Kidney (tissue), 14 donors: ENCODE results near the gene ECSIT. TPM values are rescaled to one million over a fixed set of nuclear protein-coding genes. Genes with fewer than 3 reads are reported as not detected.

ENCODE experiments used
- DNase-seq, 5 donors: peaks; one replicate each; pipeline ENCODE4 v3.0.0-alpha.2; 2013 to 2020
- FAIRE-seq: peaks from 2 replicates; lab custom pipeline; 2012; peaks lifted over from hg19 to GRCh38; lab: Jason Lieb, UNC
- H3K27ac ChIP-seq, 2 donors: one replicate each; pipeline ENCODE4 v1.7.0; 2013; ENCODE audit warnings: low read depth in 2 of 2, low read length in 2 of 2, inconsistent platforms in 1 of 2
- H3K27me3 ChIP-seq: one replicate; pipeline ENCODE4 v1.7.1; 2013; ENCODE audit warnings: low read length, inconsistent platforms; ENCODE audit not compliant: control insufficient read depth, insufficient read depth
- H3K36me3 ChIP-seq, 3 donors: one replicate each; pipeline versions ENCODE4 v1.7.0 to v1.7.1; 2013; ENCODE audit warnings: low read length in 3 of 3, control low read depth in 1 of 3, inconsistent platforms in 1 of 3; ENCODE audit not compliant: insufficient read depth in 3 of 3, control insufficient read depth in 2 of 3
- H3K4me1 ChIP-seq, 3 donors: one replicate each; pipeline versions ENCODE4 v1.7.0 to v1.7.1; 2013; ENCODE audit warnings: low read length in 3 of 3, inconsistent platforms in 1 of 3, low read depth in 1 of 3; ENCODE audit not compliant: control insufficient read depth in 2 of 3, insufficient read depth in 2 of 3
- H3K4me3 ChIP-seq, 3 donors: one replicate each; pipeline versions ENCODE4 v1.7.0 to v1.8.1; 2013; ENCODE audit warnings: low read length in 3 of 3, control low read depth in 1 of 3, inconsistent platforms in 1 of 3
- H3K9ac ChIP-seq, 3 donors: one replicate each; pipeline versions ENCODE4 v1.7.0 to v1.7.1; 2013; ENCODE audit warnings: low read length in 3 of 3, control low read depth in 1 of 3, inconsistent platforms in 1 of 3
- H3K9me3 ChIP-seq, 3 donors: one replicate each; pipeline versions ENCODE4 v1.7.0 to v1.7.1; 2013; ENCODE audit warnings: low read length in 3 of 3, control low read depth in 1 of 3, inconsistent platforms in 1 of 3; ENCODE audit not compliant: control insufficient read depth in 2 of 3, insufficient read depth in 1 of 3
- intact Hi-C: fragments of 100-400 bp; cut with DNase I; formaldehyde crosslinking; loops from one replicate; pipeline ENCODE4 v1.11.1; 2022
- polyA plus RNA-seq: library from polyadenylated mRNA; stranded (reverse); fragments of 350-450 nt; fragmentation: Illumina TruSeq; extraction: RNeasy Lipid Tissue Mini Kit (QIAGEN cat#74804); gene quantifications from one replicate; pipeline ENCODE4 v1.2.3, GENCODE V29; 2014; ENCODE audit warnings: low read depth, low replicate concordance; ENCODE audit not compliant: insufficient read depth
- total RNA-seq: library from RNA; stranded (reverse); fragmentation: NEBNext Ultra II Directional; extraction: Animal tissue kit (Norgen Biotek cat#: 25700); gene quantifications from one replicate; pipeline ENCODE4 v1.2.1, GENCODE V29; 2021
- TF ChIP-seq, protein P1 (sequence below): IDR thresholded peaks from 3 replicates; pipeline ENCODE4 v1.5.1; 2012; ENCODE audit warnings: mild to moderate bottlenecking, moderate library complexity, borderline replicate concordance; ENCODE audit not compliant: insufficient read depth; ENCODE audit errors: extremely low read depth
- donor health status: control.
- donor health status: control.
- donor health status: control.
- donor health status: control.
- donor health status: control.
- donor health status: DM: yes; HTN: yes; CAD: no.
- donor health status: Normal renal cell carcinoma (clear cell type).

ECSIT gene
- total and polyA plus RNA-seq, 2 donors from 2014 or later = 33.8 to 83.4 TPM

GRCh38 chr19:11563532-11563931, 34.6 kb upstream of the ECSIT start:
- Histone ChIP-seq H3K9ac (no peak overlapping the region), H3K4me1 (peaks cover 1 to 5% (median 2%) of the 10 kb centered on the region in 3 donors), H3K27ac (no peak overlapping the region), H3K36me3 (no peaks in the 10 kb centered on the region), H3K9me3 (no peaks in the 10 kb centered on the region), H3K27me3 (no peaks in the 10 kb centered on the region), H3K4me3 (no peak overlapping the region)
- intact Hi-C loops = no loop called here
- TF ChIP-seq, protein P1, sequence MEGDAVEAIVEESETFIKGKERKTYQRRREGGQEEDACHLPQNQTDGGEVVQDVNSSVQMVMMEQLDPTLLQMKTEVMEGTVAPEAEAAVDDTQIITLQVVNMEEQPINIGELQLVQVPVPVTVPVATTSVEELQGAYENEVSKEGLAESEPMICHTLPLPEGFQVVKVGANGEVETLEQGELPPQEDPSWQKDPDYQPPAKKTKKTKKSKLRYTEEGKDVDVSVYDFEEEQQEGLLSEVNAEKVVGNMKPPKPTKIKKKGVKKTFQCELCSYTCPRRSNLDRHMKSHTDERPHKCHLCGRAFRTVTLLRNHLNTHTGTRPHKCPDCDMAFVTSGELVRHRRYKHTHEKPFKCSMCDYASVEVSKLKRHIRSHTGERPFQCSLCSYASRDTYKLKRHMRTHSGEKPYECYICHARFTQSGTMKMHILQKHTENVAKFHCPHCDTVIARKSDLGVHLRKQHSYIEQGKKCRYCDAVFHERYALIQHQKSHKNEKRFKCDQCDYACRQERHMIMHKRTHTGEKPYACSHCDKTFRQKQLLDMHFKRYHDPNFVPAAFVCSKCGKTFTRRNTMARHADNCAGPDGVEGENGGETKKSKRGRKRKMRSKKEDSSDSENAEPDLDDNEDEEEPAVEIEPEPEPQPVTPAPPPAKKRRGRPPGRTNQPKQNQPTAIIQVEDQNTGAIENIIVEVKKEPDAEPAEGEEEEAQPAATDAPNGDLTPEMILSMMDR = no peak
- DNase-seq (no peak), FAIRE-seq (no peak)

DNA sequence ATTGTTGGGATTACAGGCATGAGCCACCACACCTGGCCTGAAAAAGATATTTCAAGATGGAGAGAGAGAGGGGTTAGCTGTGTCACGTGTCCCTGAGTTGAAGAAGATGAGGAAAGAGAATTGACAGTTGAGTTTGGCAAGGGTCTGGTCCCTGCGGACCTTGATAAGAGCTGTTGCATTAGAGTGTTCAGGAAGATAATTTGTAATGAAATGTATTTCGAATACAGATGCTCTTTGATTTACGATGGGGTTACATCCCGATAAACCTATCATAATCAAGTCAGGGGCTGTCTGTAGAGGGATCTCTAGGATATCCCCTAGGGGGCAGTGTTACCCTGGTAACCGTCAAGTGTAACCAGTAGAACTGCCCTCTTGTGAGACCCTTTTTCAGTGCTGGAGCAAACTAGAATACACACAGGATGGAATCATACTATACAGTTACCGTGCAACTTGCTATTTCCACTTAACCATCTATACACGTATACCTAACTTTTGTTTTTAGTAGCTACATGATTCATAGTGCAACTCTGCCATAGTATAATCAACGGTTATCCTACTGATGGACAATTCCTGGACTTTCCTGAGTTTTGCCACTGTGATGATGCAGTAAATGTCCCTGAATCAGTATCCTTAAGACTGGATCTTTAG, 31.6 kb upstream of the ECSIT start:
- Histone ChIP-seq H3K4me3 (peak overlapping the region in 1 of 3 donors; percentile 18), H3K36me3 (peaks cover 0 to 5% (median 4%) of the 10 kb centered on the region in 3 donors)
- no peak for FAIRE-seq

GRCh38 chr19:11558881-11559828, 30.2 kb upstream of the ECSIT start, which contains the start of gene ELOF1:
Gene ELOF1, minus strand, starts transcription at chr19:11559230. Its CDS starts 4,883 bp downstream, at chr19:11554347.
- H3K9ac ChIP-seq = peak within 1 kb of the TSS; percentile 78 to 98 (median 92)
- peak; percentile 33 for FAIRE-seq
- H3K4me3 ChIP-seq = peak within 1 kb of the TSS; percentile 89 to 98 (median 95)
- H3K27ac ChIP-seq = peak within 1 kb of the TSS; percentile 66 to 81
- H3K9me3 ChIP-seq = no peaks in the 10 kb centered on the region
- TF ChIP-seq, protein P1 = peak; percentile 1
- no peaks in the 10 kb centered on the region for H3K27me3 ChIP-seq
- intact Hi-C loops = no loop called here
- peaks cover 0 to 8% (median 7%) of the 10 kb centered on the region in 3 donors for H3K36me3 ChIP-seq
- DNase-seq = peak; percentile 98 to 99 (median 99)
- H3K4me1 ChIP-seq = peaks cover 2 to 12% (median 9%) of the 10 kb centered on the region in 3 donors

More for the DNA sequence above, 31.6 kb upstream of the ECSIT start:
- intact Hi-C loops = no loop called here
- peak in 4 of 5 donors; percentile 73 to 91 (median 78) for DNase-seq
- H3K9ac ChIP-seq = no peak overlapping the region
- H3K27me3 ChIP-seq = no peaks in the 10 kb centered on the region
- no peaks in the 10 kb centered on the region for H3K9me3 ChIP-seq
- TF ChIP-seq, protein P1 = peak; percentile 47
- peaks cover 2 to 12% (median 9%) of the 10 kb centered on the region in 3 donors for H3K4me1 ChIP-seq
- H3K27ac ChIP-seq = no peak overlapping the region
